Immature natural killer cell (primary cell): ENCODE measurements around the gene LMF1. TPM values are rescaled to one million over a fixed set of nuclear protein-coding genes. Genes with fewer than 3 reads are reported as not detected.

Experiments used
- DNase-seq, 3 donors: peaks; one replicate each; pipeline ENCODE4 v3.0.0; 2022; ENCODE audit warnings: mixed read lengths in 1 of 3
- H3K27ac Mint-ChIP-seq, 6 donors: one replicate each; pipeline ENCODE4 v1.8.0; 2020; ENCODE audit warnings: mixed read lengths in 6 of 6, mild to moderate bottlenecking in 5 of 6, inconsistent platforms in 4 of 6, moderate library complexity in 3 of 6
- H3K27me3 Mint-ChIP-seq, 3 donors: one replicate each; pipeline ENCODE4 v1.8.0; 2020 to 2021; ENCODE audit warnings: low read depth in 3 of 3, mild to moderate bottlenecking in 3 of 3, mixed read lengths in 3 of 3, moderate library complexity in 3 of 3, inconsistent platforms in 1 of 3
- H3K36me3 Mint-ChIP-seq, 3 donors: one replicate each; pipeline ENCODE4 v1.8.0; 2020; ENCODE audit warnings: mixed read lengths in 3 of 3, inconsistent platforms in 2 of 3, mild to moderate bottlenecking in 2 of 3
- H3K4me1 Mint-ChIP-seq, 2 donors: one replicate each; pipeline ENCODE4 v1.8.0; 2020; ENCODE audit warnings: inconsistent platforms in 2 of 2, mild to moderate bottlenecking in 2 of 2, mixed read lengths in 2 of 2, moderate library complexity in 1 of 2
- H3K4me3 Mint-ChIP-seq, 5 donors: one replicate each; pipeline ENCODE4 v1.8.0; 2020; ENCODE audit warnings: mild to moderate bottlenecking in 5 of 5, mixed read lengths in 5 of 5, inconsistent platforms in 3 of 5, moderate library complexity in 3 of 5
- H3K9me3 Mint-ChIP-seq, 6 donors: one replicate each; pipeline ENCODE4 v1.8.0; 2020; ENCODE audit warnings: mild to moderate bottlenecking in 6 of 6, mixed read lengths in 6 of 6, inconsistent platforms in 4 of 6, moderate library complexity in 3 of 6
- polyA plus RNA-seq, 3 donors: library from polyadenylated mRNA; unstranded; fragments of 300-500 nt; fragmentation: Illumina TruSeq; gene quantifications; one replicate each; pipeline ENCODE4 v1.2.3, GENCODE V29; 2021

LMF1 gene
- polyA plus RNA-seq, 3 donors from 2014 or later: 12.2 to 15.5 (median 12.6) TPM

GRCh38 chr16:856101-856500, 114.7 kb downstream of the LMF1 start:
- H3K36me3 Mint-ChIP-seq: peaks cover 3 to 12% (median 7%) of the 10 kb centered on the region in 3 donors
- no peaks in the 10 kb centered on the region for H3K4me1 Mint-ChIP-seq
- H3K9me3 Mint-ChIP-seq: peaks cover 0 to 11% (median 8%) of the 10 kb centered on the region in 6 donors
- H3K27ac Mint-ChIP-seq: no peak overlapping the region
- H3K4me3 Mint-ChIP-seq: no peak overlapping the region
- no peak for DNase-seq
- peaks cover 0 to 5% (median 2%) of the 10 kb centered on the region in 3 donors for H3K27me3 Mint-ChIP-seq

GRCh38 chr16:855471-855870, 115.3 kb downstream of the LMF1 start:
- H3K36me3 Mint-ChIP-seq: peaks cover 0 to 6% (median under 1%) of the 10 kb centered on the region in 3 donors
- DNase-seq: no peak

GRCh38 chr16:854808-855410, 115.9 kb downstream of the LMF1 start:
- H3K27ac Mint-ChIP-seq: no peak overlapping the region
- peaks cover 0 to 3% (median 0%) of the 10 kb centered on the region in 3 donors for H3K36me3 Mint-ChIP-seq
- no peaks in the 10 kb centered on the region for H3K4me1 Mint-ChIP-seq
- no peak for DNase-seq
- H3K27me3 Mint-ChIP-seq: peaks cover 1 to 3% (median 2%) of the 10 kb centered on the region in 3 donors
- no peak overlapping the region for H3K4me3 Mint-ChIP-seq
- peaks cover 0 to 12% (median 3%) of the 10 kb centered on the region in 6 donors for H3K9me3 Mint-ChIP-seq

More at GRCh38 chr16:855471-855870, 115.3 kb downstream of the LMF1 start:
- H3K4me1 Mint-ChIP-seq: no peaks in the 10 kb centered on the region
- no peak overlapping the region for H3K4me3 Mint-ChIP-seq
- H3K27me3 Mint-ChIP-seq: peaks cover 0 to 2% (median 1%) of the 10 kb centered on the region in 3 donors
- H3K9me3 Mint-ChIP-seq: peaks cover under 1 to 11% (median 2%) of the 10 kb centered on the region in 6 donors
- H3K27ac Mint-ChIP-seq: no peak overlapping the region

GRCh38 chr16:853981-854807, 116.6 kb downstream of the LMF1 start:
- DNase-seq: no peak
- Mint-ChIP-seq H3K36me3 (no peaks in the 10 kb centered on the region), H3K4me1 (no peaks in the 10 kb centered on the region), H3K9me3 (peaks cover 0 to 11% (median 2%) of the 10 kb centered on the region in 6 donors), H3K4me3 (no peak overlapping the region), H3K27ac (no peak overlapping the region), H3K27me3 (peaks cover 0 to 3% (median 1%) of the 10 kb centered on the region in 3 donors)

GRCh38 chr16:853306-853705, 117.5 kb downstream of the LMF1 start:
- H3K4me1 Mint-ChIP-seq: no peaks in the 10 kb centered on the region
- H3K36me3 Mint-ChIP-seq: no peaks in the 10 kb centered on the region
- DNase-seq: no peak
- H3K9me3 Mint-ChIP-seq: peaks cover 0 to 11% (median 2%) of the 10 kb centered on the region in 6 donors
- H3K27ac Mint-ChIP-seq: no peak overlapping the region
- H3K4me3 Mint-ChIP-seq: no peak overlapping the region
- peaks cover 0 to 4% (median 1%) of the 10 kb centered on the region in 3 donors for H3K27me3 Mint-ChIP-seq

- H3K4me1 Mint-ChIP-seq: no peaks in the 10 kb centered on the region
- H3K36me3 Mint-ChIP-seq: no peaks in the 10 kb centered on the region
- no peak for DNase-seq
- peaks cover 0 to 11% (median 2%) of the 10 kb centered on the region in 6 donors for H3K9me3 Mint-ChIP-seq
- H3K27ac Mint-ChIP-seq: no peak overlapping the region
- H3K27me3 Mint-ChIP-seq: peaks cover 0 to 4% (median 1%) of the 10 kb centered on the region in 3 donors
- no peak overlapping the region for H3K4me3 Mint-ChIP-seq
Observed at GRCh38 chr16:852451-853185, 118.2 kb downstream of the LMF1 start.

- Mint-ChIP-seq H3K27me3 (peaks cover 0 to 4% (median 1%) of the 10 kb centered on the region in 3 donors), H3K9me3 (peaks cover 0 to 11% (median 2%) of the 10 kb centered on the region in 6 donors), H3K36me3 (no peaks in the 10 kb centered on the region), H3K27ac (no peak overlapping the region), H3K4me3 (no peak overlapping the region), H3K4me1 (no peaks in the 10 kb centered on the region)
- no peak for DNase-seq
Observed at GRCh38 chr16:851871-852270, 118.9 kb downstream of the LMF1 start.

- no peak for DNase-seq
- Mint-ChIP-seq H3K4me1 (no peaks in the 10 kb centered on the region), H3K9me3 (peaks cover 0 to 11% (median 2%) of the 10 kb centered on the region in 6 donors), H3K27ac (no peak overlapping the region), H3K4me3 (no peak overlapping the region), H3K36me3 (no peaks in the 10 kb centered on the region), H3K27me3 (peaks cover 0 to 4% (median 1%) of the 10 kb centered on the region in 3 donors)
Observed at GRCh38 chr16:851209-851810, 119.5 kb downstream of the LMF1 start.

GRCh38 chr16:850668-851067, 120.1 kb downstream of the LMF1 start:
- H3K4me1 Mint-ChIP-seq: no peaks in the 10 kb centered on the region
- no peaks in the 10 kb centered on the region for H3K36me3 Mint-ChIP-seq
- H3K9me3 Mint-ChIP-seq: peaks cover 0 to 11% (median 2%) of the 10 kb centered on the region in 6 donors
- no peak for DNase-seq
- H3K4me3 Mint-ChIP-seq: no peak overlapping the region
- H3K27me3 Mint-ChIP-seq: peaks cover 0 to 4% (median 0%) of the 10 kb centered on the region in 3 donors
- no peak overlapping the region for H3K27ac Mint-ChIP-seq

GRCh38 chr16:848510-849253, 122.1 kb downstream of the LMF1 start:
- DNase-seq: no peak
- Mint-ChIP-seq H3K9me3 (peaks cover 0 to 11% (median 2%) of the 10 kb centered on the region in 6 donors), H3K27ac (no peak overlapping the region), H3K36me3 (no peaks in the 10 kb centered on the region), H3K4me1 (no peaks in the 10 kb centered on the region), H3K4me3 (no peak overlapping the region), H3K27me3 (peaks cover 0 to 4% (median 0%) of the 10 kb centered on the region in 3 donors)

GRCh38 chr16:847681-848445, 122.9 kb downstream of the LMF1 start:
- Mint-ChIP-seq H3K27me3 (peaks cover 0 to 4% (median 0%) of the 10 kb centered on the region in 3 donors), H3K36me3 (no peaks in the 10 kb centered on the region), H3K9me3 (peaks cover 0 to 11% (median 2%) of the 10 kb centered on the region in 6 donors), H3K4me3 (no peak overlapping the region), H3K4me1 (no peaks in the 10 kb centered on the region), H3K27ac (no peak overlapping the region)
- DNase-seq: no peak

GRCh38 chr16:847151-847550, 123.6 kb downstream of the LMF1 start:
- Mint-ChIP-seq H3K4me3 (no peak overlapping the region), H3K9me3 (peaks cover 0 to 11% (median 2%) of the 10 kb centered on the region in 6 donors), H3K27ac (no peak overlapping the region), H3K27me3 (peaks cover 0 to 5% (median 0%) of the 10 kb centered on the region in 3 donors), H3K4me1 (no peaks in the 10 kb centered on the region), H3K36me3 (no peaks in the 10 kb centered on the region)
- DNase-seq: no peak
